H9 (cell line): ENCODE results near the gene CGB8. TPM values are rescaled to one million over a fixed set of nuclear protein-coding genes. Genes with fewer than 3 reads are reported as not detected.

Source experiments
- DNase-seq: peaks from one replicate; pipeline ENCODE4 v3.0.0-alpha.2; 2017
- H2AFZ ChIP-seq: one replicate; pipeline ENCODE4 v1.6.1; 2013; ENCODE audit warnings: mild to moderate bottlenecking, low read length, control low read depth, moderate library complexity
- H2AK5ac ChIP-seq: 2 replicates; pipeline ENCODE4 v1.6.1; 2013; ENCODE audit warnings: low read length, control low read depth, mixed read lengths; ENCODE audit not compliant: insufficient read length
- H2BK120ac ChIP-seq: one replicate; pipeline ENCODE4 v1.6.1; 2013; ENCODE audit warnings: low read depth, mild to moderate bottlenecking, low read length, control low read depth, inconsistent platforms; ENCODE audit not compliant: poor library complexity, severe bottlenecking
- H2BK12ac ChIP-seq: 2 replicates; pipeline ENCODE4 v1.6.1; 2013; ENCODE audit warnings: low read length, control low read depth, mixed read lengths, low read depth; ENCODE audit not compliant: insufficient read length
- H2BK15ac ChIP-seq: 2 replicates; pipeline ENCODE4 v1.6.1; 2013; ENCODE audit warnings: low read depth, low read length, control low read depth
- H2BK20ac ChIP-seq: one replicate; pipeline ENCODE4 v1.6.1; 2013; ENCODE audit warnings: low read depth, mild to moderate bottlenecking, low read length, control low read depth, inconsistent platforms; ENCODE audit not compliant: poor library complexity, severe bottlenecking
- H2BK5ac ChIP-seq: 2 replicates; pipeline ENCODE4 v1.6.1; 2013; ENCODE audit warnings: low read length, control low read depth, mixed read lengths; ENCODE audit not compliant: insufficient read length
- H3K14ac ChIP-seq: 2 replicates; pipeline ENCODE4 v1.6.1; 2013; ENCODE audit warnings: low read length, control low read depth; ENCODE audit not compliant: insufficient read depth
- H3K18ac ChIP-seq: 2 replicates; pipeline ENCODE4 v1.6.1; 2013; ENCODE audit warnings: low read depth, mild to moderate bottlenecking, mixed read lengths, low read length, control low read depth; ENCODE audit not compliant: insufficient read length
- H3K23ac ChIP-seq: 2 replicates; pipeline ENCODE4 v1.6.1; 2013; ENCODE audit warnings: low read length, control low read depth, mixed read lengths, low read depth; ENCODE audit not compliant: insufficient read length
- H3K23me2 ChIP-seq: 2 replicates; pipeline ENCODE4 v1.6.1; 2013; ENCODE audit warnings: low read depth, mild to moderate bottlenecking, mixed read lengths, low read length, control low read depth; ENCODE audit not compliant: insufficient read length, poor library complexity, severe bottlenecking
- H3K27ac ChIP-seq: 2 replicates; pipeline ENCODE4 v1.5.1; 2013; ENCODE audit warnings: low read length, control low read depth, mixed read lengths, low read depth; ENCODE audit not compliant: insufficient read length
- H3K27me3 ChIP-seq: 2 replicates; pipeline ENCODE4 v1.6.1; 2013; ENCODE audit warnings: low read length, control low read depth, inconsistent platforms; ENCODE audit not compliant: insufficient read depth
- H3K4ac ChIP-seq: 2 replicates; pipeline ENCODE4 v1.6.1; 2013; ENCODE audit warnings: low read depth, mild to moderate bottlenecking, control low read depth, inconsistent platforms, low read length, moderate library complexity
- H3K4me1 ChIP-seq: 2 replicates; pipeline ENCODE4 v1.6.1; 2013; ENCODE audit warnings: low read length, control low read depth, inconsistent platforms; ENCODE audit not compliant: insufficient read depth
- H3K4me2 ChIP-seq: 2 replicates; pipeline ENCODE4 v1.6.1; 2013; ENCODE audit warnings: low read length, control low read depth, mixed read lengths; ENCODE audit not compliant: insufficient read length, insufficient read depth
- H3K56ac ChIP-seq: 2 replicates; pipeline ENCODE4 v1.6.1; 2013; ENCODE audit warnings: low read depth, mild to moderate bottlenecking, mixed read lengths, low read length, control low read depth; ENCODE audit not compliant: insufficient read length
- H3K79me1 ChIP-seq: 2 replicates; pipeline ENCODE4 v1.6.1; 2013; ENCODE audit warnings: low read depth, mild to moderate bottlenecking, moderate library complexity, low read length, control low read depth, inconsistent platforms; ENCODE audit not compliant: insufficient read depth, poor library complexity, severe bottlenecking
- H3K79me2 ChIP-seq: 2 replicates; pipeline ENCODE4 v1.6.1; 2013; ENCODE audit warnings: low read length, control low read depth, inconsistent platforms; ENCODE audit not compliant: insufficient read depth
- H3K9ac ChIP-seq: 2 replicates; pipeline ENCODE4 v1.6.1; 2013; ENCODE audit warnings: low read length, control low read depth, mixed read lengths; ENCODE audit not compliant: insufficient read length; ENCODE audit errors: extremely low read depth
- H3K9me3 ChIP-seq: one replicate; pipeline ENCODE4 v1.6.1; 2013; ENCODE audit warnings: low read depth, low read length, inconsistent platforms; ENCODE audit not compliant: control insufficient read depth
- H3T11ph ChIP-seq: one replicate; pipeline ENCODE4 v1.6.1; 2013; ENCODE audit warnings: mild to moderate bottlenecking, low read length, control low read depth, inconsistent platforms
- H4K20me1 ChIP-seq: one replicate; pipeline ENCODE4 v1.6.1; 2013; ENCODE audit not compliant: control insufficient read depth, insufficient read length, insufficient read depth
- H4K5ac ChIP-seq: 2 replicates; pipeline ENCODE4 v1.6.1; 2013; ENCODE audit warnings: low read depth, mild to moderate bottlenecking, mixed read lengths, low read length, control low read depth; ENCODE audit not compliant: insufficient read length
- H4K8ac ChIP-seq: replicated peaks from 2 replicates; pipeline ENCODE4 v1.6.1; 2013; ENCODE audit warnings: low read length, control low read depth, mixed read lengths, low read depth; ENCODE audit not compliant: insufficient read length
- H4K91ac ChIP-seq: 2 replicates; pipeline ENCODE4 v1.6.1; 2013; ENCODE audit warnings: low read depth, mild to moderate bottlenecking, moderate library complexity, mixed read lengths, low read length, control low read depth; ENCODE audit not compliant: insufficient read length
- H3K27ac Mint-ChIP-seq, 3 experiments: 2 replicates in 2 of 3; 3 replicates in 1 of 3; pipeline ENCODE4 v1.8.0; 2020 to 2021; ENCODE audit warnings: mixed read lengths in 3 of 3, mild to moderate bottlenecking in 1 of 3, moderate library complexity in 1 of 3
- H3K27me3 Mint-ChIP-seq: 2 replicates; pipeline ENCODE4 v1.8.0; 2021; ENCODE audit warnings: low read depth, mild to moderate bottlenecking, moderate library complexity, mixed read lengths
- H3K36me3 Mint-ChIP-seq, 3 experiments: 2 replicates in 2 of 3; 3 replicates in 1 of 3; pipeline ENCODE4 v1.8.0; 2020 to 2021; ENCODE audit warnings: low read depth in 3 of 3, mixed read lengths in 3 of 3; ENCODE audit not compliant: insufficient read depth in 1 of 3
- H3K4me1 Mint-ChIP-seq, 2 experiments: 2 replicates each; pipeline ENCODE4 v1.8.0; 2020; ENCODE audit warnings: mixed read lengths in 2 of 2
- H3K4me3 Mint-ChIP-seq, 2 experiments: 2 replicates in 1 of 2; 3 replicates in 1 of 2; pipeline ENCODE4 v1.8.0; 2020 to 2021; ENCODE audit warnings: mild to moderate bottlenecking in 2 of 2, mixed read lengths in 2 of 2, moderate library complexity in 1 of 2
- H3K9me3 Mint-ChIP-seq, 2 experiments: 2 replicates in 1 of 2; 3 replicates in 1 of 2; pipeline ENCODE4 v1.8.0; 2020; ENCODE audit warnings: mild to moderate bottlenecking in 2 of 2, mixed read lengths in 2 of 2, moderate library complexity in 1 of 2
- WGBS: extraction: QIAGEN DNeasy Blood & Tissue Kit; methylation state at CpG from one replicate; pipeline ENCODE4 v1.1.7; 2013; ENCODE audit warnings: missing lambda C conversion rate, low lambda C conversion rate, mixed read lengths; ENCODE audit not compliant: insufficient read length; ENCODE audit errors: extremely low coverage; 5-methylcytosine and 5-hydroxymethylcytosine counted together
- total RNA-seq: library from RNA; stranded (reverse); gene quantifications from 2 replicates; pipeline ENCODE4 v1.2.1, GENCODE V29; 2021
- TF ChIP-seq, protein P1 (sequence below): fragments of 200-600 bp; sonication (generic); conservative IDR thresholded peaks from 3 replicates; pipeline ENCODE4 v1.8.0; 2021; ENCODE audit warnings: antibody characterized with exemption, mild to moderate bottlenecking

CGB8 gene
- total RNA-seq, 1 experiment from 2014 or later: not detected

GRCh38 chr19:49092686-49093085 lies 43.8 kb upstream of the CGB8 start:
- Histone ChIP-seq H2BK5ac (no peak overlapping the region), H2BK120ac (no peak overlapping the region)
- H3K4me3 Mint-ChIP-seq: no peak overlapping the region

More at GRCh38 chr19:49092686-49093085, 43.8 kb upstream of the CGB8 start:
- no peak overlapping the region for H4K5ac ChIP-seq
- H3K27ac ChIP-seq: no peak overlapping the region
- no peak overlapping the region for H3K4me2 ChIP-seq
- no peak overlapping the region for H4K8ac ChIP-seq
- no peaks in the 10 kb centered on the region for H3K4me1 ChIP-seq
- no peaks in the 10 kb centered on the region for H4K20me1 ChIP-seq
- DNase-seq: no peak
- H3K27me3 ChIP-seq: no peaks in the 10 kb centered on the region
- Mint-ChIP-seq H3K4me1 (peaks cover 3 to 4% of the 10 kb centered on the region in 2 experiments; a peak in 1 of 4 replicates), H3K9me3 (no peaks in the 10 kb centered on the region), H3K36me3 (peaks cover 39 to 85% (median 84%) of the 10 kb centered on the region in 3 experiments), H3K27ac (peak overlapping the region in 1 of 3 experiments; percentile 63; a peak in 1 of 7 replicates), H3K27me3 (no peaks in the 10 kb centered on the region)
- H3T11ph ChIP-seq: no peak overlapping the region
- no peaks in the 10 kb centered on the region for H3K23me2 ChIP-seq
- H2AK5ac ChIP-seq: no peak overlapping the region
- no peak overlapping the region for H3K14ac ChIP-seq
- peaks cover 9% of the 10 kb centered on the region; the same call in 1 of the 2 replicates for H3K79me2 ChIP-seq
- no peak overlapping the region for H3K23ac ChIP-seq
- no peak overlapping the region for H3K18ac ChIP-seq
- no peak overlapping the region for H3K56ac ChIP-seq
- no peak overlapping the region for H2BK12ac ChIP-seq
- H2BK20ac ChIP-seq: no peak overlapping the region
- no peak overlapping the region for H2BK15ac ChIP-seq
- TF ChIP-seq, protein P1, sequence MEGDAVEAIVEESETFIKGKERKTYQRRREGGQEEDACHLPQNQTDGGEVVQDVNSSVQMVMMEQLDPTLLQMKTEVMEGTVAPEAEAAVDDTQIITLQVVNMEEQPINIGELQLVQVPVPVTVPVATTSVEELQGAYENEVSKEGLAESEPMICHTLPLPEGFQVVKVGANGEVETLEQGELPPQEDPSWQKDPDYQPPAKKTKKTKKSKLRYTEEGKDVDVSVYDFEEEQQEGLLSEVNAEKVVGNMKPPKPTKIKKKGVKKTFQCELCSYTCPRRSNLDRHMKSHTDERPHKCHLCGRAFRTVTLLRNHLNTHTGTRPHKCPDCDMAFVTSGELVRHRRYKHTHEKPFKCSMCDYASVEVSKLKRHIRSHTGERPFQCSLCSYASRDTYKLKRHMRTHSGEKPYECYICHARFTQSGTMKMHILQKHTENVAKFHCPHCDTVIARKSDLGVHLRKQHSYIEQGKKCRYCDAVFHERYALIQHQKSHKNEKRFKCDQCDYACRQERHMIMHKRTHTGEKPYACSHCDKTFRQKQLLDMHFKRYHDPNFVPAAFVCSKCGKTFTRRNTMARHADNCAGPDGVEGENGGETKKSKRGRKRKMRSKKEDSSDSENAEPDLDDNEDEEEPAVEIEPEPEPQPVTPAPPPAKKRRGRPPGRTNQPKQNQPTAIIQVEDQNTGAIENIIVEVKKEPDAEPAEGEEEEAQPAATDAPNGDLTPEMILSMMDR: no peak
- H2AFZ ChIP-seq: no peak overlapping the region
- WGBS: no CpG with 5 or more reads among the region's 6 CpGs
- peaks cover 6% of the 10 kb centered on the region for H3K79me1 ChIP-seq
- no peak overlapping the region for H3K9ac ChIP-seq
- no peak overlapping the region for H4K91ac ChIP-seq
- H3K4ac ChIP-seq: no peak overlapping the region
- H3K9me3 ChIP-seq: no peaks in the 10 kb centered on the region
